NCI-H2107 treated with DMSO at 0.1 percent for 48 hours (cell line): ENCODE results near the gene TACC3.
A peak's percentile ranks its signal among the peaks of the same experiment; 100 is the strongest.

Source experiments
- DNase-seq: peaks from one replicate; lab custom pipeline; 2025; ENCODE audit not compliant: unreplicated experiment; lab: John Stamatoyannopoulos, UW

The TACC3 gene

GRCh38 chr4:1721003-1721665 is at the start of gene TACC3, which contains the start of gene TMEM129:
Gene TACC3 (plus strand): TSS chr4:1721521. CDS start chr4:1723422, 1,901 bp downstream.
Gene TMEM129 (minus strand): TSS chr4:1721323. CDS start chr4:1720837, 486 bp downstream.
- peak; percentile 73 for DNase-seq

GRCh38 chr4:1673671-1674070 is 47.6 kb upstream of the TACC3 start:
- no peak for DNase-seq

GRCh38 chr4:1674682-1675081 is 46.6 kb upstream of the TACC3 start:
- DNase-seq: no peak

GRCh38 chr4:1675136-1675801 is 46.1 kb upstream of the TACC3 start:
- no peak for DNase-seq

- DNase-seq: no peak
Measured at GRCh38 chr4:1675802-1676137, 45.6 kb upstream of the TACC3 start.

- DNase-seq: no peak
Measured at GRCh38 chr4:1676605-1677525, 44.5 kb upstream of the TACC3 start.

- no peak for DNase-seq
Measured at GRCh38 chr4:1678244-1678643, 43.1 kb upstream of the TACC3 start.

GRCh38 chr4:1682860-1683259 is 38.5 kb upstream of the TACC3 start:
- no peak for DNase-seq

GRCh38 chr4:1683261-1683735 is 38.0 kb upstream of the TACC3 start:
- DNase-seq: no peak

- peak; percentile 10 for DNase-seq
Measured at GRCh38 chr4:1683736-1684505, 37.4 kb upstream of the TACC3 start, which contains the start of gene FAM53A. Gene FAM53A (minus strand): TSS chr4:1684313. CDS start chr4:1668741, 15,572 bp downstream.

GRCh38 chr4:1684506-1685234 is 36.7 kb upstream of the TACC3 start:
- no peak for DNase-seq

- no peak for DNase-seq
Measured at GRCh38 chr4:1685235-1686150, 35.8 kb upstream of the TACC3 start.

GRCh38 chr4:1686440-1687036 is 34.8 kb upstream of the TACC3 start:
- DNase-seq: no peak

GRCh38 chr4:1690698-1691097 is 30.6 kb upstream of the TACC3 start:
- DNase-seq: no peak

GRCh38 chr4:1691737-1692373 is 29.5 kb upstream of the TACC3 start:
- DNase-seq: no peak

- DNase-seq: peak; percentile 35
Measured at GRCh38 chr4:1693131-1693896, 28.0 kb upstream of the TACC3 start.

- no peak for DNase-seq
Measured at GRCh38 chr4:1695913-1696312, 25.4 kb upstream of the TACC3 start.
